Large intestine (tissue), 3 donors: ENCODE data around the gene PDIA6. TPM values are rescaled to one million over a fixed set of nuclear protein-coding genes. Genes with fewer than 3 reads are reported as not detected.
A peak's percentile ranks its signal among the peaks of the same experiment; 100 is the strongest.
"Not testable (repeated sequence)": the region's sequence is repeated elsewhere in the genome, so short reads cannot be mapped to it uniquely, and the experiment has no call there.

Experiments used
- DNase-seq, 2 donors: peaks; one replicate each; pipeline versions ENCODE4 v3.0.0 to v3.0.0-alpha.2; 2013
- H3K27ac ChIP-seq: one replicate; pipeline ENCODE4 v1.5.1; 2013; ENCODE audit warnings: low read length
- H3K27me3 ChIP-seq: 2 replicates; pipeline ENCODE4 v1.6.1; 2013; ENCODE audit warnings: low read length; ENCODE audit not compliant: control insufficient read depth, insufficient read depth
- H3K36me3 ChIP-seq: 2 replicates; pipeline ENCODE4 v1.6.1; 2013; ENCODE audit warnings: low read length; ENCODE audit not compliant: control insufficient read depth, insufficient read depth
- H3K4me1 ChIP-seq: one replicate; pipeline ENCODE4 v1.6.1; 2013; ENCODE audit warnings: low read length; ENCODE audit not compliant: control insufficient read depth, insufficient read depth
- H3K4me3 ChIP-seq: one replicate; pipeline ENCODE4 v1.5.1; 2013; ENCODE audit warnings: low read length
- H3K9me3 ChIP-seq: one replicate; pipeline ENCODE4 v1.6.1; 2013; ENCODE audit warnings: mild to moderate bottlenecking, low read depth, low read length, moderate library complexity; ENCODE audit not compliant: control insufficient read depth
- WGBS: methylation state at CpG from one replicate; pipeline ENCODE4 v1.1.5; 2013; ENCODE audit warnings: low lambda C conversion rate; ENCODE audit not compliant: insufficient coverage; 5-methylcytosine and 5-hydroxymethylcytosine counted together
- polyA plus RNA-seq: library from polyadenylated mRNA; unstranded; fragments of 120-200 nt; gene quantifications from one replicate; pipeline ENCODE4 v1.2.1, GENCODE V29; 2013

Gene PDIA6
- polyA plus RNA-seq, 1 donor: 258 TPM

- Histone ChIP-seq H3K9me3 (no peaks in the 10 kb centered on the region), H3K27me3 (peaks cover 10% of the 10 kb centered on the region), H3K36me3 (no peaks in the 10 kb centered on the region), H3K4me3 (no peak overlapping the region), H3K27ac (no peak overlapping the region), H3K4me1 (no peaks in the 10 kb centered on the region)
- no CpG with 5 or more reads among the region's 4 CpGs for WGBS
- no peak for DNase-seq
Measured at GRCh38 chr2:10824191-10824590, 11.6 kb upstream of the PDIA6 start.

DNA sequence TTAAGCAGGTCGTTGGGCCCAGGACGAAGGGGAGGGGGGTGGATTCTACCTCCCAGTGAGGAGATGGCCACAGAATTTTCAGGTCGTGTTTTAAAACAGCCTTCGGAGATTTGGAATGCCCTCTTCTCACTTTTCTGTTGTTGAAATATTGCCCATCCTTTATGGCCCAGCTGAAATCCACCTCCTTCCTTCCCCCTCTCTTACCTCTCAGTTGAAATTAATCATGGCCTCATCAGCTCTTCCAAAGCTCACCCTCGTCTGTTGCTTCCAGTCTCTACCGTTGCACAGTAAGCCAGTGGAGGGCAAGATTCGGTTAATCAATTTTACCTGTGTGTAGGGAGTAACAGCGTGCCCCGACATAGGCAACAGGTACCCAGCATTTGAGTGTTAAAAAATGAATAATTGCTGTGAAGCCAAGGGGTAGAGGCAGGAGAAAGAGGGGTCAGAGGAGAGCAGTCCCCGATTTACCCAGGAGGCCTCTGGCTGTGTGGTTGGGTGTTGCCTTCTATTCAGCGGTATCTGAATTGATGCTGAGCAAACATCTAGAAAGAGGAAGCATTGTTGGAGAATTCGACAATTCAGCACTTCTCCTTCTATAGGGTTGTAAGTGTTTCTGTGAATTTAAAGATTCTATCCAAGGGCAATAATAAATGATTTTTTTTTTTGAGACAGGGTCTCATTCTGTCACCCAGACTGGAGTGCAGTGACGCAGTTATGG is 8.6 kb upstream of the PDIA6 start:
- Histone ChIP-seq H3K4me3 (no peak overlapping the region), H3K4me1 (no peaks in the 10 kb centered on the region), H3K27me3 (peaks cover 10% of the 10 kb centered on the region), H3K36me3 (no peaks in the 10 kb centered on the region), H3K9me3 (no peaks in the 10 kb centered on the region), H3K27ac (no peak overlapping the region)
- WGBS: no CpG with 5 or more reads among the region's 13 CpGs
- no peak for DNase-seq

DNA sequence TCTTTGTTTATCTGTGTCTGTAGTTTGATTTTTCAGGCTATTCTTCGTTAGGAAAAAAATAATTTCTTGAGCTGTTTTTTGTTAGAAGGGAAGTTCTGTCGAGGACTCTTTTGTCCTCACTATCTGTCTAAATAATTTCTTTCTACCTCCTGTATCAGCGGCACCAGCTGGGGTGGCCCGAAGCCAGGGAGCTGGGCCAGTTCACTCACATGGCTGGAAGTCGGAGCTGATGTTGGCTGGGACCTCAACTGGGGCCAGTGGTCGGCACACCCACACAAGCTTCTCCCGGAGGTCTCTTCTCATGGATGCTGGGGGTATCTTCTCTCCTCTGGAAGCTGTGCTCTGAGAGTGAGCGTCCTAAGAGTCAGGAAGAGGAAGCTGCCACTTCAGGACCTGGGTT is 8.0 kb upstream of the PDIA6 start:
- DNase-seq: no peak
- WGBS: no CpG with 5 or more reads among the region's 8 CpGs
- Histone ChIP-seq H3K4me1 (no peaks in the 10 kb centered on the region), H3K36me3 (no peaks in the 10 kb centered on the region), H3K9me3 (no peaks in the 10 kb centered on the region), H3K27me3 (peaks cover 10% of the 10 kb centered on the region), H3K27ac (no peak overlapping the region), H3K4me3 (no peak overlapping the region)

GRCh38 chr2:10819714-10820314 is 7.2 kb upstream of the PDIA6 start:
- no peak for DNase-seq
- no peaks in the 10 kb centered on the region for H3K9me3 ChIP-seq
- 97% methylated on average over 6 of the region's 12 CpGs for WGBS

DNA sequence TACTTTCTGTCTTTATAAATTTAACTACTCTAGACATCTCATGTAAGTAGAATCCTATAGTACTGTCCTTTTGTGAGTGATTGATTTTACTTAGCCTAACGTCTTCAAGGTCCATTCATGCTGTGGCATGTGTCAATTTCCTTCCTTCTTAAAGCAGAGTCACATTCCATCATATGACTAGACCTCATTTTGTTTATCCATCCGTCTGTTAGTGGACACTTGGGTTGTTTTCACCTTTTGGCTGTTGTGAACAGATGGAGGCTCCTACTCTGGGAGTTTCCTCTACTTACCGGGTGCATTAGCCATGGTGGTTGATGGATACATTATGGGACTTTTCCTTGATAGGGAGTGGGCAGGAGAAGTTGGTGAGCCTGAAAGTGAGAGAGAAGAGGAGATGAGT is 6.4 kb upstream of the PDIA6 start:
- H3K4me1 ChIP-seq: peaks cover 7% of the 10 kb centered on the region
- no peak for DNase-seq
- WGBS: 100% methylated on average over 1 of the region's 3 CpGs

More at GRCh38 chr2:10819714-10820314, 7.2 kb upstream of the PDIA6 start:
- Histone ChIP-seq H3K36me3 (no peaks in the 10 kb centered on the region), H3K4me1 (no peaks in the 10 kb centered on the region), H3K27me3 (peaks cover 10% of the 10 kb centered on the region), H3K4me3 (no peak overlapping the region), H3K27ac (no peak overlapping the region)

DNA sequence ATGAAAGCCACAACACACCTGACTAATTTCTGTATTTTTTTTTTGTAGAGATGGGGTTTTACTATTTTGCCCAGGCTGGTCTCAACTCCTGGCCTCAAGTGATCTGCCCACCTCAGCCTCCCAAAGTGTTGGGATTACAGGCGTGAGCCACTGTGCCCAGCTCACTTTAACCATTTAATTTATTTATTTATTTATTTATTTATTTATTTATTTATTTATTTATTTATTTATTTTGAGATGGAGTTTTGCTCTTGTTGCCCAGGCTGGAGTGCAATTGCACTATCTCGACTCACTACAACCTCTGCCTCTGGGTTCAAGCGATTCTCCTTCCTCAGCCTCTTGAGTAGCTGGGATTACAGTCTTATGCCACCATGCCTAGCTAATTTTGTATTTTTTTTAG is 5.7 kb upstream of the PDIA6 start:
- not testable (repeated sequence) for H3K27me3 ChIP-seq, H3K27ac ChIP-seq, H3K36me3 ChIP-seq, H3K4me1 ChIP-seq, DNase-seq, H3K4me3 ChIP-seq, H3K9me3 ChIP-seq
- WGBS: no CpG with 5 or more reads among the region's 3 CpGs

More for the DNA sequence above, 6.4 kb upstream of the PDIA6 start:
- H3K36me3 ChIP-seq: no peaks in the 10 kb centered on the region
- H3K9me3 ChIP-seq: no peaks in the 10 kb centered on the region
- H3K4me3 ChIP-seq: no peak overlapping the region
- H3K27me3 ChIP-seq: peaks cover 6% of the 10 kb centered on the region
- H3K27ac ChIP-seq: no peak overlapping the region

DNA sequence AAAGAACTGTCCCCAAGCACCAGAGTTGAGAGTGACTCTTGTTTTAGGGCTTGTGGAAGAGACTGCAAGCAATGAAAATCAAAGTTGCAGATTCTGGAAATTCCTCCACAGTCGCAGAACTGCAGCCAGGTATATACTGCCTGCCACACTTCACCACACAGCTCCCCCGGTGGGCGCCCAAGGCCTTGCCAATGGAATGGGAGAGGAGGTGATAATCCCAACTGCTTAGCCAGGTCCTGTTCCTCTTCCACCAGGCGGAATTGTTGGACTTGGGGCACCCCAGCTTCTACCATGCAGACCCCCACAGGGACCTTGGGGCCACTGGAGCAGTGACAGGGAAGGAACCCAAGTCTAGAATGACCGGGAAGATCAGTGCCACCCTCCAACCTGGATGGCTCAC is 4.8 kb upstream of the PDIA6 start:
- peaks cover 6% of the 10 kb centered on the region for H3K27me3 ChIP-seq
- no peaks in the 10 kb centered on the region for H3K9me3 ChIP-seq
- H3K4me3 ChIP-seq: no peak overlapping the region
- no peak overlapping the region for H3K27ac ChIP-seq
- DNase-seq: no peak
- peaks cover 7% of the 10 kb centered on the region for H3K4me1 ChIP-seq
- WGBS: no CpG with 5 or more reads among the region's 5 CpGs
- no peaks in the 10 kb centered on the region for H3K36me3 ChIP-seq

GRCh38 chr2:10814571-10815331 is 2.2 kb upstream of the PDIA6 start:
- Histone ChIP-seq H3K27ac (no peak overlapping the region), H3K36me3 (no peaks in the 10 kb centered on the region), H3K4me1 (peaks cover 15% of the 10 kb centered on the region), H3K27me3 (peaks cover 6% of the 10 kb centered on the region), H3K9me3 (no peaks in the 10 kb centered on the region), H3K4me3 (no peak overlapping the region)
- WGBS: 20% methylated on average over 1 of the region's 16 CpGs
- DNase-seq: no peak

GRCh38 chr2:10814142-10814541 is 1.6 kb upstream of the PDIA6 start:
- no peaks in the 10 kb centered on the region for H3K36me3 ChIP-seq
- peaks cover 15% of the 10 kb centered on the region for H3K4me1 ChIP-seq
- DNase-seq: no peak
- H3K27ac ChIP-seq: no peak overlapping the region
- no CpG with 5 or more reads among the region's 10 CpGs for WGBS
- H3K4me3 ChIP-seq: no peak overlapping the region
- no peaks in the 10 kb centered on the region for H3K9me3 ChIP-seq
- H3K27me3 ChIP-seq: peaks cover 6% of the 10 kb centered on the region

GRCh38 chr2:10813163-10814138 is 866 bp upstream of the PDIA6 start:
- Histone ChIP-seq H3K4me3 (peak overlapping the region; percentile 56), H3K27ac (peak overlapping the region; percentile 24), H3K4me1 (peaks cover 15% of the 10 kb centered on the region)
- DNase-seq, H3K27me3 ChIP-seq, H3K36me3 ChIP-seq, H3K9me3 ChIP-seq: not testable (repeated sequence)
- WGBS: 95% methylated on average over 4 of the region's 37 CpGs
